Ecto neural progenitor cell (in vitro differentiated cells): ENCODE data around the gene SENP5.
"Not testable (repeated sequence)": the region's sequence is repeated elsewhere in the genome, so short reads cannot be mapped to it uniquely, and the experiment has no call there.

Experiments used
- DNase-seq: peaks from one replicate; pipeline ENCODE4 v3.0.0-alpha.2; 2018; ENCODE audit warnings: low spot score

SENP5 gene

GRCh38 chr3:196867507-196868296 lies at the start of gene SENP5:
SENP5 (plus strand) TSS chr3:196867920; CDS start chr3:196885182, 17,262 bp downstream.
- peak; percentile 94 for DNase-seq

DNA sequence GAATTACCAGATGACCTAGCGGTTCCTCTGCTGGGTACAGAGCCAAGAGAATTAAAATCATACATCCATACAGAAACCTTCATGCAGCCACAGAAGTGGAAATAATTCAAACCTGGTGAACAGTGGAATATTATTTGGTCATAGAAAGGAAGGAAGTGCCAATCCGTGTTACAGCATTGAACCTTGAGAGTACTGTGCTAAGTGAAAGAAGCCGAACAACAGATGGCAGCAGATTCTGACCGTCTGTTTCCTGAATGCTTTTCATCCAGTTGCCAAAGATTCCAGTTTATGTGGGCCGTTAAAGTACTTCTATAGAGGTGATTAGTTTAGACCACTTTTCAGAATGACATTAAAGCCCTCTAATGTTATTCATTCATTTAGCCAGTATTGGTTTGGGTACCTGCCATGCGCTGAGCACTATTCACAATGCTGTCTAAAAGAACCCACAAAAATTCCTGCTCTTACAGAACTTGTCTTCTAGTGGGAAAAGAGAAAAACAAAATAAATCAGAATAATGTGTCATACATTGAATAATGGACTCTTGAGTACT lies 45.8 kb upstream of the SENP5 start:
- DNase-seq = no peak

DNA sequence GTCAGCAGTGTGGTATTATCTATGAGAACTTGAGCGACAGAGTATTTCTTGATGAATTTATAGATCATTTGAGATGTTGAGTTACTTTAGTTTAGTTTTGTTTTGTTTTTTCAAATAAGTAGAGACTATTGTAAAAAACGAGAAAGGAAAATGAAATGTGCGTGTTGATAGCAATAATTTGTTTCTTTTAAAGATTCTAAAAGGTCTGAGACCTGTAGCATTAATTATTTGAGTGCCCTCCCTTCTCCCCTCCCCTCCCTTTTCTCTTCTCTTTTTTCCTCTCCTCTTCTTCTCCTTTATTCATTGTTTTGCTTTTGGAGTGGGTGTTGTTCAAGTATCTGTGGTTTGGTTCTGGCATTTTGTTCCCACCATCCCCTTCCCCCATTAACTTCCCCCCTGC lies 38.1 kb upstream of the SENP5 start:
- DNase-seq = not testable (repeated sequence)

DNA sequence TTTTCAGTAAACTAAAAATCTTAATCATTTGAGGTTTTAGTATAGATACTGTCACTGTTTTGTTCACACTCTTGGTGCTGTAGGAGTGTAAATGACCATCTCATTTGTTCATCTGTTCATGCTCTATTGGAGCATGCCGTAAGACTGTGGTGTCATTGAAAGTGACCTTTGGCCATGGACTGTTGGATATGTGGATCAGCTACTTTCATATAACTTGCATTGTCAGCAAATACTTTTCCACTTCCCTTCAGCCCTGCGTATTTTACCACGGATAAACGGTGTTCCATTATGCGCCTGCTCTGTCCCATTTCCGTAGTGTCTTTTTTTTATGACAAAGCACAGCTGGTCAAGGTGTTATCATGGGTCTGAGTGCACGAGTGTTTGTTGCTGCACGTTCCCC lies 32.6 kb upstream of the SENP5 start:
- DNase-seq = no peak

DNA sequence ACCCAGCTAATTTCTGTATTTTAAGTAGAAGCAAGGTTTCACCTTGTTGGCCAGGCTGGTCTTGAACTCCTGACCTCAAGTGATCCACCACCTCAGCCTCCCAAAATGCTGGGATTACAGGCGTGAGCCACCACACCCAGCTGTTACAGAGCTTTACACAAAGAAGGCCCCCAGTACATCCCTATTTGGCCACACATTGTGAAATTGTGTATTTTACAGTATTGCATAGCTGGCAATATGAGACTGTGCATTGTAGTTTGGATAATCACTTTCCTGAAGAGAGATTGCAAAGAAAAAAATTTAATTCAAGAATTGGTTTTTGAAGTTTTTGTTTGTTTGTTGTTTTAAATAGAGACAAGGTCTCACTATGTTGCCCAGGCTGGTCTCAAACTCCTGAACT lies 31.1 kb upstream of the SENP5 start:
- not testable (repeated sequence) for DNase-seq

GRCh38 chr3:196837819-196838420 lies 29.8 kb upstream of the SENP5 start:
- peak; percentile 58 for DNase-seq

DNA sequence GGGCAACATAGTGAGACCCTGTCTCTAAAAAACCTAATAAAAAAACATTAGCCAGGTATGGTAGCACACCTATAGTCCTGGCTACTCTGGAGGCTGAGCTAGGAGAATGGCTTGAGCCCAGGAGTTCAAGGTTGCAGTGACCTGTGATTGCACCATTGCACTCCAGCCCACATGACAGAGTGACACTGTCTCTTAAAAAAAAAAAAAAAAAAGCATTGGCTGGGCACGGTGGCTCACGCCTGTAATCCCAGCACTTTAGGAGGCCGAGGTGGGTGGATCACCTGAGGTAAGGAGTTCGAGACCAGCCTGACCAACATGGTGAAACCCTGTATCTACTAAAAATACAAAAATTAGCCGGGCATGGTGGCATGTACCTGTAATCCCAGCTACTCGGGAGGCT lies 28.4 kb upstream of the SENP5 start:
- not testable (repeated sequence) for DNase-seq

- DNase-seq = no peak
Observed at GRCh38 chr3:196842567-196843434, 24.9 kb upstream of the SENP5 start.

- no peak for DNase-seq
Observed at GRCh38 chr3:196843435-196844110, 24.1 kb upstream of the SENP5 start.

GRCh38 chr3:196844235-196845219 lies 23.2 kb upstream of the SENP5 start:
- DNase-seq = not testable (repeated sequence)

GRCh38 chr3:196848375-196848774 lies 19.3 kb upstream of the SENP5 start:
- DNase-seq = not testable (repeated sequence)

DNA sequence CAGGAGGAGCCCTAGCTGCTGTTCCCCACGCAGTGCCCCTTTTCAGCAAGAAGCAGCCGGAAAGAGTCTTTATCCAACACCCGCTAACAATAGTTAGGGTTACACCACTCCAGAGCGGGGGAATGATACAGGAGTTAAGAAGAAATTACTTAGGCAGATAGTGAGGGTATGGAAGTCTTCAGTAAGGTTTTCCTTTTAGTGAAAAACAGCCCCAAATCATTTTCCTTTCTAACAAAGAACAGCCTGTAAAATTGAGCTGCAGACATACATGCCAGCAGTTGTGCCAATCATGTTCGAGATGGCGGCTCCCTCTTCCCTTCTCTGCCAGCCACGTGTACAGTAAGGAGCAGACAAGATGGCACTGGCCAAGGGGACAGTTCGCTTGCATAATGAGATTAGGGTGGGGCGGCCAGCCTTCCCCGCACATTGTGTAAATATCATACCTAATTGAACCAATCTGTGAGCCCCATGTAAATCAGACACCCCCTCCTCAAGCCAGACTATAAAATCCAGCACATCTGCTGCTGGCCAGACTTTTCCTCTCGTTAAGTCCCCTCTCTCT lies 18.5 kb upstream of the SENP5 start:
- DNase-seq = no peak

- DNase-seq = not testable (repeated sequence)
Observed at GRCh38 chr3:196863000-196863399, 4.7 kb upstream of the SENP5 start.

DNA sequence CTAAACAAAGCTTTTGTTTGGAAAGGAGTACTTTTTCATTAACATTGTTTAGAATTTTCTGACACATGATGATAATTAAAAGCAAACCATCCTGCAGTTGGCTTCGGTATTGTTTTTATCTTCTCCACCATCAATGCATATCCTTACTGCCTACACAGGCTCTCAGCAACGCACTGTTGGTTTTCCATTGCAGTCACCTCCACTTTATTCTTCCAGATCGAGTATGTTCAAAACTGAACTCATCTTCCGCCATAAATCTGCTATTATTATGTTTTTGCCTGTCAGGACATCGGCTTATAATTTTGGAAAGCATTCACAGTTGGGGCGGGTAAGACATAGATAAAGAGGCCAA lies 589 bp upstream of the SENP5 start:
- no peak for DNase-seq

GRCh38 chr3:196868297-196868661 lies 559 bp downstream of the SENP5 start:
- DNase-seq = no peak

GRCh38 chr3:196872316-196872715 lies 4.6 kb downstream of the SENP5 start:
- no peak for DNase-seq

GRCh38 chr3:196874511-196875094 lies 6.9 kb downstream of the SENP5 start:
- DNase-seq = not testable (repeated sequence)

DNA sequence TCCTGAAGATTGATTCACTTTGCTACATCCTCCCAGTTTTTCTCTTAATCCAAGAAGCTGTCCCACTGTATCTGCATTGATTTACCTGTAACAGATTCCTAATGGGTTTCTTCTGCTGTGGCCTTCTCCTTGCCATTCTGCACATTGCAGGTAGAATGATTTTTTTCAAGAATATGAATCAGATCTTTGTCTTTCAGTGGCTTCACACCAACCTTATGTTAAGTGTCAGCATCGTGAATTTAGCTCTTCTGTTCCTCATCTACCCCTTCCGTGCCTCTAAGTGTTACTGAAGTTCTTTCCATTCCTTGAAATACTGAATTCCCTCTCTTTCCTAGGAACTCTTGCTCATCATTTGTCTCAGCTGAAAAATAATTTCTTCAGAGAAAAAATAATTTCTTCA lies 7.5 kb downstream of the SENP5 start:
- no peak for DNase-seq

DNA sequence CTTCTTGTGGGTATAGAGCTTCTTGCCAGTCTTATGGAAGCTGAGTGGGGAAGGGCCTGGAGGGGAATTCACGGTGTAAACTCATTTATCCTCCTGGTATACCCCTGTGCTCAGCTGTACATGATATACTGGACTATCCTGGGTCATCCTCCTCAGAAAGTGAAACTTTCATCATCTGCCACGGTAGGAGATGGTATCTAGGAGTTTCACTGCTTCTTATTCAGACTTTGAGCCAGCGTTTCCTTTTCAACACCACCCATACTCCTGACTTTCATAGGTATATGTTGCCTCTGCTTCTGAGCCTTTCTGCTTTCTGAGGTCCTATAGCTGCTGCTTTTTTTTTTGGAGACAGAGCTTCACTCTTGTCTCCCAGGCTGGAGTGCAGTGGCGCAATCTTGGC lies 15.6 kb downstream of the SENP5 start:
- DNase-seq = no peak

- DNase-seq = no peak
Observed at GRCh38 chr3:196886144-196886543, 18.4 kb downstream of the SENP5 start.
